Loucy (cell line): Measurements from ENCODE around the gene CYP2W1.
A peak's percentile ranks its signal among the peaks of the same experiment; 100 is the strongest.

Experiments used
- H2AFZ ChIP-seq: fragments of 200-600 bp; sonication (generic); 2 replicates; pipeline ENCODE4 v1.6.0; 2016; ENCODE audit warnings: antibody characterized with exemption, mild to moderate bottlenecking, low read length, moderate library complexity
- H3F3A ChIP-seq: fragments of 200-600 bp; 2 replicates; pipeline ENCODE4 v1.6.0; 2016; ENCODE audit warnings: antibody characterized with exemption, low read depth, mild to moderate bottlenecking
- H3K27me3 ChIP-seq: fragments of 200-600 bp; sonication (generic); 2 replicates; pipeline ENCODE4 v1.6.1; 2014; ENCODE audit warnings: low read length, mild to moderate bottlenecking; ENCODE audit not compliant: insufficient read depth, poor library complexity, severe bottlenecking
- H3K36me3 ChIP-seq: fragments of 200-600 bp; sonication (generic); 2 replicates; pipeline ENCODE4 v1.6.1; 2016; ENCODE audit warnings: low read length; ENCODE audit not compliant: insufficient read depth
- H3K4me1 ChIP-seq: fragments of 200-600 bp; sonication (generic); 2 replicates; pipeline ENCODE4 v1.5.1; 2014; ENCODE audit warnings: low read length, mild to moderate bottlenecking; ENCODE audit not compliant: insufficient read depth, poor library complexity, severe bottlenecking
- H3K4me2 ChIP-seq: fragments of 200-600 bp; sonication (generic); 2 replicates; pipeline ENCODE4 v1.6.0; 2014; ENCODE audit warnings: antibody characterized with exemption, low read length, low read depth, mild to moderate bottlenecking; ENCODE audit not compliant: poor library complexity, severe bottlenecking
- H3K4me3 ChIP-seq: fragments of 200-600 bp; sonication (generic); 2 replicates; pipeline ENCODE4 v1.5.1; 2014; ENCODE audit warnings: low read length, mild to moderate bottlenecking, mixed read lengths; ENCODE audit not compliant: poor library complexity, severe bottlenecking
- H3K79me2 ChIP-seq: fragments of 200-600 bp; sonication (generic); 2 replicates; pipeline ENCODE4 v1.6.1; 2014; ENCODE audit warnings: low read length; ENCODE audit not compliant: insufficient read depth
- H3K9ac ChIP-seq: fragments of 200-600 bp; sonication (generic); 2 replicates; pipeline ENCODE4 v1.6.0; 2014; ENCODE audit warnings: mild to moderate bottlenecking, low read depth, low read length, moderate library complexity; ENCODE audit not compliant: poor library complexity, severe bottlenecking
- H3K9me2 ChIP-seq: fragments of 200-600 bp; sonication (generic); replicated peaks from 2 replicates; pipeline ENCODE4 v1.6.1; 2016; ENCODE audit warnings: low read depth, low read length, mixed read lengths
- H3K9me3 ChIP-seq: fragments of 200-600 bp; sonication (generic); 2 replicates; pipeline ENCODE4 v1.6.1; 2014; ENCODE audit warnings: mild to moderate bottlenecking, antibody characterized with exemption, low read length, low read depth; ENCODE audit not compliant: insufficient read depth
- H4K20me1 ChIP-seq: fragments of 200-600 bp; sonication (generic); 2 replicates; pipeline ENCODE4 v1.6.0; 2014; ENCODE audit warnings: antibody characterized with exemption, low read length, mild to moderate bottlenecking; ENCODE audit not compliant: insufficient read depth, poor library complexity, severe bottlenecking
- EZH2phosphoT487 ChIP-seq: fragments of 200-600 bp; IDR thresholded peaks from 2 replicates; pipeline ENCODE4 v1.6.1; 2018; ENCODE audit warnings: antibody characterized with exemption, mild to moderate bottlenecking, moderate library complexity, borderline replicate concordance
- TF ChIP-seq, protein P1 (sequence below): fragments of 200-600 bp; sonication (generic); conservative IDR thresholded peaks from 2 replicates; pipeline ENCODE4 v1.5.1; 2014; ENCODE audit warnings: mild to moderate bottlenecking, antibody characterized with exemption, low read length

CYP2W1 gene

DNA sequence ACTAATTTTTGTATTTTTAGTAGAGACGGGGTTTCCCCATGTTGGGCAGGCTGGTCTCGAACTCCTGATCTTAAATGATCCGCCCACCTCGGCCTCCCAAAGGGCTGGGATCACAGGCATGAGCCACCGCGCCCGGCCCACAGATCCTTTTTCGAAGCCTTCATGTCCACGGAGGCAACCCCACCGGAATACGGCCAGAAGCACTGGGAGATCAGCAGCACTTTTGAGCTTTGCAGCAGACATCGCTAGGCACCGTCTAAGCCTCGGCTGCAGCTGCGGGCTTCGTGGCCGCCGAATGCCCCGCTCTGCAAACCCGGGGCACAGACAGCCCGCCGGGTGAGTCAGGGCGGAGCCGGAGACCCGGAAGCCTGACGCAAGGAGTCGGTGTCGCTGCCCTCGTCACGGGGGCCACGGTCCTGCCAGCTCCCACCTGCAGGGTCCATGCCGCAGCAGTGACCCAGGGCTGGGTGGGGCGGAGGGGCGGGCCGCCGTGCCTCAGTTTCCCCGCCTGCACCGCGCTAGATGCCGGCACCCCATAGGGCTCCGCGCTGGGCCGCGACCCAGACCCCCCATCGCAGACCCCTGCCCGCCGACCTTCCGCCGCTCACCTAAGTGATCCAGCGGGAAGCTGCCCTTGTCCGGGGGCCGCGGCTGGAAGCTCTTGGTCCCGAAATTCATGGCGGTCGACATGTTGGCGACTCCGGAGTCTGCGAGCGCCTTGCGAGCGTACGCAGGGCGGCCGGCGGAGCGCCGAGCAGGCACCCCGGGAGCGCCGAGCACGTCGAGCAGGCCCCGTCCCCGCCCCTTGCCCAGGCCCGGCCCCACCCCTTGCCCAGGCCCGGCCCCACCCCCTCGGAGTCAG is 7.9 kb upstream of the CYP2W1 start, which contains the start of gene COX19:
Gene COX19, minus strand, starts transcription at position 730 of the 862 bp plus-strand sequence. Its CDS starts 40 bp downstream, at position 690.
- peak within 1 kb of the TSS; percentile 92 for H3K4me3 ChIP-seq
- TF ChIP-seq, protein P1, sequence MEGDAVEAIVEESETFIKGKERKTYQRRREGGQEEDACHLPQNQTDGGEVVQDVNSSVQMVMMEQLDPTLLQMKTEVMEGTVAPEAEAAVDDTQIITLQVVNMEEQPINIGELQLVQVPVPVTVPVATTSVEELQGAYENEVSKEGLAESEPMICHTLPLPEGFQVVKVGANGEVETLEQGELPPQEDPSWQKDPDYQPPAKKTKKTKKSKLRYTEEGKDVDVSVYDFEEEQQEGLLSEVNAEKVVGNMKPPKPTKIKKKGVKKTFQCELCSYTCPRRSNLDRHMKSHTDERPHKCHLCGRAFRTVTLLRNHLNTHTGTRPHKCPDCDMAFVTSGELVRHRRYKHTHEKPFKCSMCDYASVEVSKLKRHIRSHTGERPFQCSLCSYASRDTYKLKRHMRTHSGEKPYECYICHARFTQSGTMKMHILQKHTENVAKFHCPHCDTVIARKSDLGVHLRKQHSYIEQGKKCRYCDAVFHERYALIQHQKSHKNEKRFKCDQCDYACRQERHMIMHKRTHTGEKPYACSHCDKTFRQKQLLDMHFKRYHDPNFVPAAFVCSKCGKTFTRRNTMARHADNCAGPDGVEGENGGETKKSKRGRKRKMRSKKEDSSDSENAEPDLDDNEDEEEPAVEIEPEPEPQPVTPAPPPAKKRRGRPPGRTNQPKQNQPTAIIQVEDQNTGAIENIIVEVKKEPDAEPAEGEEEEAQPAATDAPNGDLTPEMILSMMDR = no peak
- TF ChIP-seq EZH2phosphoT487 = no peak
- H3K4me1 ChIP-seq = peaks cover 49% of the 10 kb centered on the region
- no peaks in the 10 kb centered on the region for H3K27me3 ChIP-seq
- H3K9me3 ChIP-seq = no peaks in the 10 kb centered on the region
- H3K9ac ChIP-seq = peak within 1 kb of the TSS; percentile 91
- H2AFZ ChIP-seq = peak within 1 kb of the TSS; percentile 92
- no peaks in the 10 kb centered on the region for H3K9me2 ChIP-seq
- peak within 1 kb of the TSS; percentile 99 for H3K4me2 ChIP-seq
- peaks cover 20% of the 10 kb centered on the region; the same call in 1 of the 2 replicates for H3K36me3 ChIP-seq
- no peaks in the 10 kb centered on the region for H3F3A ChIP-seq
- peaks cover 34% of the 10 kb centered on the region for H4K20me1 ChIP-seq
- H3K79me2 ChIP-seq = peaks cover 51% of the 10 kb centered on the region

DNA sequence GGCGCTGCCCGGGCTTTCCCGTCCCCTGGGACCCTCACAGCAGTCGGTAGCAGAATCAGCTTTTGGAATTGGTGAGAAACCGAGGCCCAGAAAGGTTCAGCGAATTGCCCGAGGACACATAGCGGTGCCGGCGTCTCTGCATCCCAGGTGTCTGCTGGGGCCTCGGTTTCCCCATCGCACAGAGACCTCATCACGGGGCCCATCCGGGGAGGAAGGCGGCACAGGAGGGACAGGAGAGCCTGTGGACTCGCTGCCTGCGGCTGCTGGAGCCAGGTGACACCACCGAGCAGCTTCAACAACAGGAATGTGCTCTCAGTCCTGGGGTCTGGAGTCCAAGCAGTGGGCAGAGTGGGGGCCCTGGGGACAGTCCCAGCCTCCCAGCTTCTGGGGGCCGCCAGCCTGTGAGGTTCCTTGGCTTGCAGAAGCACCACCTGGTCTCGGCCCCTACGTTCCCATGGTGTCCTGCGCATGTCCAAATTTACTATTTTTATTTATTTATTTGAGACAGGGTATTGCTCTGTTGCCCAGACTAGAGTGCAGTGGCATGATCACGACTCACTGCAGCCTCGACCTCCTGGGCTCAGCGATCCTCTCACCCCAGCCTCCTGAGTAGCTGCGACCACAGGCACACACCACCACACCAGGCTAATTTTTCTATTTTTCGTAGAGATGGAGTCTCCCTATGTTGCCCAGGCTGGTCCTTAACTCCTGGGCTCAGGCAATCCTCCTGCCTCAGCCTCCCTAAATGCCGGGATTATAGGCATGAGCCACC is 7.1 kb upstream of the CYP2W1 start:
- no peaks in the 10 kb centered on the region for H3F3A ChIP-seq
- peaks cover 43% of the 10 kb centered on the region for H3K79me2 ChIP-seq
- peaks cover 53% of the 10 kb centered on the region for H3K4me1 ChIP-seq
- peak overlapping the region; percentile 91 for H3K9ac ChIP-seq
- H3K4me3 ChIP-seq = peak overlapping the region; percentile 92
- H3K27me3 ChIP-seq = no peaks in the 10 kb centered on the region
- no peaks in the 10 kb centered on the region for H3K9me3 ChIP-seq
- H2AFZ ChIP-seq = no peak overlapping the region
- no peak for TF ChIP-seq EZH2phosphoT487
- TF ChIP-seq, protein P1 = no peak
- no peaks in the 10 kb centered on the region for H3K9me2 ChIP-seq
- peak overlapping the region; percentile 53 for H3K4me2 ChIP-seq
- peaks cover 33% of the 10 kb centered on the region for H4K20me1 ChIP-seq
- H3K36me3 ChIP-seq = peaks cover 15% of the 10 kb centered on the region; the same call in 1 of the 2 replicates

DNA sequence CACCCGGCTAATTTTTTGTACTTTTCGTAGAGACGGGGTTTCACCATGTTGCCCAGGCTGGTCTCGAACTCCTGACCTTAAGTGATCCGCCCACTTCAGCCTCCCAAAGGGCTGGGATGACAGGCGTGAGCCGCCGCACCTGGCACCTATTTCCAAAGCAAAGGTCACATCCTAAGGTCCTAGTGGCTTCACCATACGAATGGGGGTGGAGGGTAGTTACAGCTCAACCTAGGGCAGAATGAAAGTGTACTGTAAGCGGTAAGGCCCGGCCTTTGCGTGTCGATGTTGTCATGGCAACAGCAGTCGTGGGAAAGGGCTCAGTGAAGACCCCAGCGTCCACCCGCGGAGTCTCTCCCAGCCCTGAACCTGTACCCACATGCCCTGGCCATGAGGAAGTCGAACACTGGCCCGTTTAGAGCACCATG is 6.1 kb upstream of the CYP2W1 start:
- H4K20me1 ChIP-seq = peaks cover 28% of the 10 kb centered on the region
- no peaks in the 10 kb centered on the region for H3K27me3 ChIP-seq
- H2AFZ ChIP-seq = no peak overlapping the region
- H3K79me2 ChIP-seq = peaks cover 34% of the 10 kb centered on the region
- H3K36me3 ChIP-seq = peaks cover 9% of the 10 kb centered on the region; the same call in 1 of the 2 replicates
- TF ChIP-seq, protein P1 = no peak
- no peak for TF ChIP-seq EZH2phosphoT487
- H3K4me2 ChIP-seq = peak overlapping the region; percentile 54
- H3K4me1 ChIP-seq = peaks cover 58% of the 10 kb centered on the region
- peak overlapping the region; percentile 26 for H3K4me3 ChIP-seq
- peaks cover 4% of the 10 kb centered on the region; the same call in 1 of the 2 replicates for H3F3A ChIP-seq
- peak overlapping the region; percentile 71 for H3K9ac ChIP-seq
- H3K9me3 ChIP-seq = no peaks in the 10 kb centered on the region
- H3K9me2 ChIP-seq = no peaks in the 10 kb centered on the region
